CD14-positive monocyte (primary cell): Measurements from ENCODE around the gene NID1. TPM values are rescaled to one million over a fixed set of nuclear protein-coding genes. Genes with fewer than 3 reads are reported as not detected.

Experiments
- DNase-seq, 3 donors: peaks; one replicate each; pipeline ENCODE4 v3.0.0-alpha.2; 2011 to 2022
- H2AFZ ChIP-seq: 2 replicates; pipeline ENCODE4 v1.6.0; 2012; ENCODE audit warnings: mild to moderate bottlenecking, low read depth, low read length, inconsistent platforms; ENCODE audit not compliant: insufficient read depth, poor library complexity, severe bottlenecking
- H3K27ac ChIP-seq, 2 donors: 1 replicate in 1 of 2; 2 replicates in 1 of 2; pipeline ENCODE4 v1.5.1; 2012 to 2013; ENCODE audit warnings: low read length in 2 of 2, control low read depth in 1 of 2, inconsistent platforms in 1 of 2, low read depth in 1 of 2, mild to moderate bottlenecking in 1 of 2
- H3K27me3 ChIP-seq, 2 donors: one replicate each; pipeline versions ENCODE4 v1.6.0 to v1.6.1; 2011 to 2013; ENCODE audit warnings: low read length in 2 of 2; ENCODE audit not compliant: control insufficient read depth in 2 of 2, insufficient read depth in 2 of 2
- H3K36me3 ChIP-seq, 2 donors: replicated peaks in 1 of 2; 1 replicate in 1 of 2; 2 replicates in 1 of 2; pipeline versions ENCODE4 v1.5.1 to v1.6.1; 2012 to 2013; ENCODE audit warnings: low read length in 2 of 2, control low read depth in 1 of 2, inconsistent platforms in 1 of 2, mild to moderate bottlenecking in 1 of 2; ENCODE audit not compliant: insufficient read depth in 2 of 2, control insufficient read depth in 1 of 2
- H3K4me1 ChIP-seq, 2 donors: 1 replicate in 1 of 2; 2 replicates in 1 of 2; pipeline versions ENCODE4 v1.5.1 to v1.6.1; 2012 to 2013; ENCODE audit warnings: low read length in 2 of 2, control low read depth in 1 of 2, inconsistent platforms in 1 of 2, mild to moderate bottlenecking in 1 of 2, moderate library complexity in 1 of 2; ENCODE audit not compliant: insufficient read depth in 2 of 2, control insufficient read depth in 1 of 2
- H3K4me2 ChIP-seq: replicated peaks from 2 replicates; pipeline ENCODE3; 2012; ENCODE audit warnings: low read length, moderate library complexity, mild to moderate bottlenecking; ENCODE audit not compliant: poor library complexity, severe bottlenecking; ENCODE audit errors: extremely low read depth
- H3K4me3 ChIP-seq, 3 experiments: fragments of 200-600 bp in 1 of 3; sonication (generic) in 1 of 3; replicated peaks in 1 of 3; 1 replicate in 2 of 3; 2 replicates in 1 of 3; pipeline ENCODE4 v1.5.1; 2011 to 2013; ENCODE audit warnings: low read length in 3 of 3, mild to moderate bottlenecking in 3 of 3, control low read depth in 2 of 3, low read depth in 2 of 3, inconsistent platforms in 1 of 3, moderate library complexity in 1 of 3
- H3K79me2 ChIP-seq: 2 replicates; pipeline ENCODE4 v1.6.0; 2012; ENCODE audit warnings: mild to moderate bottlenecking, control low read depth, inconsistent platforms, low read length, moderate library complexity; ENCODE audit not compliant: insufficient read depth
- H3K9ac ChIP-seq: 2 replicates; pipeline ENCODE4 v1.6.0; 2017; ENCODE audit warnings: low read length, mild to moderate bottlenecking; ENCODE audit not compliant: insufficient read depth, poor library complexity, severe bottlenecking
- H3K9me3 ChIP-seq, 2 donors: replicated peaks in 1 of 2; 1 replicate in 1 of 2; 2 replicates in 1 of 2; pipeline versions ENCODE4 v1.5.1 to v1.6.1; 2012 to 2013; ENCODE audit warnings: low read length in 2 of 2, control low read depth in 1 of 2; ENCODE audit not compliant: control insufficient read depth in 1 of 2, insufficient read depth in 1 of 2
- H4K20me1 ChIP-seq: 2 replicates; pipeline ENCODE4 v1.6.0; 2012; ENCODE audit warnings: mild to moderate bottlenecking, low read length, control low read depth, moderate library complexity; ENCODE audit not compliant: insufficient read depth
- H3K27ac Mint-ChIP-seq, 7 donors: one replicate each; pipeline ENCODE4 v1.8.0; 2020; ENCODE audit warnings: mild to moderate bottlenecking in 7 of 7, mixed read lengths in 7 of 7, moderate library complexity in 6 of 7, inconsistent platforms in 2 of 7
- H3K27me3 Mint-ChIP-seq, 3 donors: one replicate each; pipeline ENCODE4 v1.8.0; 2021 to 2022; ENCODE audit warnings: low read depth in 3 of 3, mild to moderate bottlenecking in 3 of 3, mixed read lengths in 3 of 3, moderate library complexity in 3 of 3, inconsistent platforms in 1 of 3
- H3K36me3 Mint-ChIP-seq, 2 donors: one replicate each; pipeline ENCODE4 v1.8.0; 2020; ENCODE audit warnings: mixed read lengths in 2 of 2, inconsistent platforms in 1 of 2, mild to moderate bottlenecking in 1 of 2
- H3K4me1 Mint-ChIP-seq: one replicate; pipeline ENCODE4 v1.8.0; 2020; ENCODE audit warnings: mild to moderate bottlenecking, mixed read lengths
- H3K4me3 Mint-ChIP-seq, 2 donors: one replicate each; pipeline ENCODE4 v1.8.0; 2020; ENCODE audit warnings: mild to moderate bottlenecking in 2 of 2, mixed read lengths in 2 of 2, moderate library complexity in 1 of 2
- H3K9me3 Mint-ChIP-seq, 7 donors: one replicate each; pipeline ENCODE4 v1.8.0; 2020 to 2022; ENCODE audit warnings: mixed read lengths in 7 of 7, mild to moderate bottlenecking in 6 of 7, moderate library complexity in 6 of 7, inconsistent platforms in 2 of 7
- WGBS: methylation state at CpG from one replicate; pipeline ENCODE4 v1.1.5; 2013; ENCODE audit warnings: missing lambda C conversion rate; ENCODE audit not compliant: insufficient coverage; 5-methylcytosine and 5-hydroxymethylcytosine counted together
- intact Hi-C, 2 donors: fragments of 100-400 bp; cut with micrococcal nuclease; formaldehyde crosslinking; loops; one replicate each; pipeline versions ENCODE4 v1.15.0 to v1.15.1; 2023
- polyA plus RNA-seq, 3 donors: library from polyadenylated mRNA; depleted of rRNA in 1 of 3; unstranded in 2 of 3; stranded (reverse) in 1 of 3; fragments of 300-500 nt in 2 of 3; fragments of >200 nt in 1 of 3; fragmentation: Illumina TruSeq in 2 of 3; gene quantifications; 1 replicate in 2 of 3; 2 replicates in 1 of 3; pipeline ENCODE4 v1.2.3, GENCODE V29; 2012 to 2021
- TF ChIP-seq, protein P1 (sequence below): fragments of 200-600 bp; IDR thresholded peaks from one replicate; pipeline ENCODE4 v1.8.0; 2022; ENCODE audit warnings: antibody characterized with exemption, mild to moderate bottlenecking

The NID1 gene
- polyA plus RNA-seq, 3 donors, result 6.8 to 19.7 (median 14.4) TPM

DNA sequence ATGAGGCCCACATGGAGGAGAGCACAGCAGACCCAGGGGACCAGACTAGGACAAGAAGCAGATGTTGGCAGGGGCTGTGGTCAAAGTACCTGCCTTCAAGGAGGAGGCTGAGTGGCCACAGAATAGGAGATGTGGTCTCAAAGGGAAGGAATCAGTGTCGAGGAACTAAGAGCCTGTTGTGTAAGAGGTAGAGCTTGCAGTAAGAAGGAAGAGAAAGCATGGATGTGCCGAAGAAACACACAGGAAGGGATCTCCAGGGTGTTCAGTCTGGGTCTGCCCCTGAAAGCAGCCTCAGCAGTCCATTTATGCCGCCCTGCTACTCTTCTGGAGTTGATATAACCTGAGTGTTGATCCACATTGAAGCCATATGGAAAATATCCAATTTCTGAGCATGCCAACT is 83.9 kb downstream of the NID1 start:
- Histone ChIP-seq H2AFZ (no peak overlapping the region), H3K36me3 (peaks cover 12 to 24% of the 10 kb centered on the region in 2 donors), H3K79me2 (no peaks in the 10 kb centered on the region), H3K4me1 (peaks cover 41 to 49% of the 10 kb centered on the region in 2 donors), H3K9me3 (no peaks in the 10 kb centered on the region), H3K4me3 (peak overlapping the region in 1 of 3 experiments; percentile 40), H3K27me3 (no peaks in the 10 kb centered on the region), H3K27ac (peak overlapping the region; percentile 31 to 71), H4K20me1 (no peaks in the 10 kb centered on the region), H3K9ac (no peak overlapping the region), H3K4me2 (peak overlapping the region; percentile 64)
- intact Hi-C loops, result no loop called here
- H3K36me3 Mint-ChIP-seq, result peaks cover 23 to 57% of the 10 kb centered on the region in 2 donors
- DNase-seq, result peak; percentile 56 to 75 (median 73)
- TF ChIP-seq, protein P1, sequence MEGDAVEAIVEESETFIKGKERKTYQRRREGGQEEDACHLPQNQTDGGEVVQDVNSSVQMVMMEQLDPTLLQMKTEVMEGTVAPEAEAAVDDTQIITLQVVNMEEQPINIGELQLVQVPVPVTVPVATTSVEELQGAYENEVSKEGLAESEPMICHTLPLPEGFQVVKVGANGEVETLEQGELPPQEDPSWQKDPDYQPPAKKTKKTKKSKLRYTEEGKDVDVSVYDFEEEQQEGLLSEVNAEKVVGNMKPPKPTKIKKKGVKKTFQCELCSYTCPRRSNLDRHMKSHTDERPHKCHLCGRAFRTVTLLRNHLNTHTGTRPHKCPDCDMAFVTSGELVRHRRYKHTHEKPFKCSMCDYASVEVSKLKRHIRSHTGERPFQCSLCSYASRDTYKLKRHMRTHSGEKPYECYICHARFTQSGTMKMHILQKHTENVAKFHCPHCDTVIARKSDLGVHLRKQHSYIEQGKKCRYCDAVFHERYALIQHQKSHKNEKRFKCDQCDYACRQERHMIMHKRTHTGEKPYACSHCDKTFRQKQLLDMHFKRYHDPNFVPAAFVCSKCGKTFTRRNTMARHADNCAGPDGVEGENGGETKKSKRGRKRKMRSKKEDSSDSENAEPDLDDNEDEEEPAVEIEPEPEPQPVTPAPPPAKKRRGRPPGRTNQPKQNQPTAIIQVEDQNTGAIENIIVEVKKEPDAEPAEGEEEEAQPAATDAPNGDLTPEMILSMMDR, result no peak
- peaks cover 0 to 5% (median 2%) of the 10 kb centered on the region in 3 donors for H3K27me3 Mint-ChIP-seq
- H3K4me1 Mint-ChIP-seq, result peaks cover 57% of the 10 kb centered on the region
- H3K9me3 Mint-ChIP-seq, result peaks cover 0 to 4% (median 0%) of the 10 kb centered on the region in 7 donors
- 3% methylated on average over 3 of the region's 3 CpGs for WGBS
- H3K27ac Mint-ChIP-seq, result peak overlapping the region; percentile 73 to 94 (median 92)
- peak overlapping the region; percentile 29 to 58 for H3K4me3 Mint-ChIP-seq

DNA sequence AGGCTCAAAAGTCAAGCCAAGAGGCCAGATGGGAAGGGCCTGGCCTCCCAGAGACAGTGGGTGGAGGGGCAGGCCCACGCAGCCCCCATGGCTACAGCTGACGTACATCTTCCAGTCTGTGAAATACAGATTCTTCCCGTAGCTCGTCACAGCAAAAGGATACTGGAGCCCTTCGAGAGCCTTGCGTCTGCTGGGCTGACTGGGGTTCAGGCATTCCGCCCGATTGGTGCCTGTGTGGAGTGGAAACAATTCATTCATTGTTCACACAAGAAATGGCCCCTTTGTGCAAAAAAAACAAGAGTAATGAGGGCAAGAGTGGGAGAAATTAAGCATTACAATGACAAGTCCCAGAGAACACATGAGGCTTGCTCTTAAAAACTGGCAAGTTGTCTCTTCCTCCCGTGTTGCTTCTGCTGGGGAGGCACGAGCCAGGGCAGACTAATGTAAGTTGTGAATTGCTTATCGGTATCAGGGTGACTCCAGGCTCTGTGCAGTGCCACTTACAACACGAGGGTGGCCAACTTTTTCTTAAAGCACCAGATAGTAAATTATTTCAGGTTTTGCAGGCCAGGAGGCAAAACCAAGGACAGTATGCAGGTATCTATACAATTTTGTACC is 85.1 kb downstream of the NID1 start:
- H3K4me1 ChIP-seq, result peaks cover 37 to 51% of the 10 kb centered on the region in 2 donors
- Mint-ChIP-seq H3K36me3 (peaks cover 21 to 52% of the 10 kb centered on the region in 2 donors), H3K27ac (peak overlapping the region in 2 of 7 donors; percentile 23 to 59), H3K4me3 (peak overlapping the region in 1 of 2 donors; percentile 30), H3K4me1 (peaks cover 56% of the 10 kb centered on the region), H3K9me3 (peaks cover 0 to 4% (median 0%) of the 10 kb centered on the region in 7 donors), H3K27me3 (peaks cover 0 to 4% (median 2%) of the 10 kb centered on the region in 3 donors)
- H3K9ac ChIP-seq, result peak overlapping the region; percentile 1
- no peaks in the 10 kb centered on the region for H3K27me3 ChIP-seq
- H3K4me3 ChIP-seq, result peak overlapping the region in 1 of 3 experiments; percentile 40
- WGBS, result 100% methylated on average over 3 of the region's 12 CpGs
- no peak for DNase-seq
- peak overlapping the region in 1 of 2 donors; percentile 71 for H3K27ac ChIP-seq
- no peaks in the 10 kb centered on the region for H3K79me2 ChIP-seq
- H2AFZ ChIP-seq, result no peak overlapping the region
- no peaks in the 10 kb centered on the region for H3K9me3 ChIP-seq
- H3K36me3 ChIP-seq, result peaks cover 12 to 24% of the 10 kb centered on the region in 2 donors
- TF ChIP-seq, protein P1, result no peak
- intact Hi-C loops, result loop anchor here in 1 of 2 donors (10.0 kb wide), 1 partner anchor 145 kb away; no protein-coding TSS in a partner anchor
- peak overlapping the region; percentile 64 for H3K4me2 ChIP-seq
- H4K20me1 ChIP-seq, result no peaks in the 10 kb centered on the region
